Peyer's patch (tissue), 4 donors: Measurements from ENCODE around the gene SRRM3.

ENCODE experiments used
- POLR2A ChIP-seq, 2 donors: fragments of 450-650 bp; IDR thresholded peaks; one replicate each; pipeline ENCODE4 v1.5.1; 2017; ENCODE audit warnings: antibody characterized with exemption in 2 of 2, mild to moderate bottlenecking in 2 of 2, moderate library complexity in 2 of 2
- TF ChIP-seq, protein P1 (sequence below), 6 experiments: fragments of 450-650 bp in 4 of 6; fragments of 200-600 bp in 2 of 6; sonication (generic) in 1 of 6; IDR thresholded peaks; one replicate each; pipeline ENCODE4 v1.5.1; 2017 to 2019; ENCODE audit warnings: antibody characterized with exemption in 6 of 6, mild to moderate bottlenecking in 3 of 6, moderate library complexity in 1 of 6

DNA sequence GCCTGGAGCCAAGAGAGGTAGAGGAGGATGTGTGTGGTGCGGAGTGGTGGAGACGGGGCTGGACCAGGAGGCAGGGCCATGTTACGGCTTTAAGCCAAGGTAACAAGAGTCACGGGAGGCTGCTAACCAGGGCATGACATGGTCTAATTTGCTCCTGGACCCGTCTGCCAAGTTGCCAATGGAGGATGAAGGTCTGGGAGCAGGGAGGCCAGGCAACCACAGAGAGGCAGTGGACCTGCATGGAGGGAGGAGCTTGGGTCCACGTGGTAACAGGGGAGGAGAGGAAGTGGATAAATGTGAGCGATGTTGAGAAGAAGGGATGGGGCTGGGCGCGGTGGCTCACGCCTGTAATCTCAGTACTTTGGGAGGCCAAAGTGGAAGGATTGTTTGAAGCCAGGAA, 31.0 kb downstream of the SRRM3 start:
- TF ChIP-seq, protein P1, sequence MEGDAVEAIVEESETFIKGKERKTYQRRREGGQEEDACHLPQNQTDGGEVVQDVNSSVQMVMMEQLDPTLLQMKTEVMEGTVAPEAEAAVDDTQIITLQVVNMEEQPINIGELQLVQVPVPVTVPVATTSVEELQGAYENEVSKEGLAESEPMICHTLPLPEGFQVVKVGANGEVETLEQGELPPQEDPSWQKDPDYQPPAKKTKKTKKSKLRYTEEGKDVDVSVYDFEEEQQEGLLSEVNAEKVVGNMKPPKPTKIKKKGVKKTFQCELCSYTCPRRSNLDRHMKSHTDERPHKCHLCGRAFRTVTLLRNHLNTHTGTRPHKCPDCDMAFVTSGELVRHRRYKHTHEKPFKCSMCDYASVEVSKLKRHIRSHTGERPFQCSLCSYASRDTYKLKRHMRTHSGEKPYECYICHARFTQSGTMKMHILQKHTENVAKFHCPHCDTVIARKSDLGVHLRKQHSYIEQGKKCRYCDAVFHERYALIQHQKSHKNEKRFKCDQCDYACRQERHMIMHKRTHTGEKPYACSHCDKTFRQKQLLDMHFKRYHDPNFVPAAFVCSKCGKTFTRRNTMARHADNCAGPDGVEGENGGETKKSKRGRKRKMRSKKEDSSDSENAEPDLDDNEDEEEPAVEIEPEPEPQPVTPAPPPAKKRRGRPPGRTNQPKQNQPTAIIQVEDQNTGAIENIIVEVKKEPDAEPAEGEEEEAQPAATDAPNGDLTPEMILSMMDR (IDR thresholded peaks at IDR 0.05), result no peak
- TF ChIP-seq POLR2A (IDR thresholded peaks at IDR 0.05), result no peak
